HG03064 (cell line): ENCODE data around the gene SH2D1A.

Experiments
- ATAC-seq: cut with Tn5 transposase; IDR thresholded peaks from one replicate; pipeline ENCODE4 v1.9.1; 2021; ENCODE audit warnings: low read depth; ENCODE audit not compliant: unreplicated experiment

SH2D1A gene

DNA sequence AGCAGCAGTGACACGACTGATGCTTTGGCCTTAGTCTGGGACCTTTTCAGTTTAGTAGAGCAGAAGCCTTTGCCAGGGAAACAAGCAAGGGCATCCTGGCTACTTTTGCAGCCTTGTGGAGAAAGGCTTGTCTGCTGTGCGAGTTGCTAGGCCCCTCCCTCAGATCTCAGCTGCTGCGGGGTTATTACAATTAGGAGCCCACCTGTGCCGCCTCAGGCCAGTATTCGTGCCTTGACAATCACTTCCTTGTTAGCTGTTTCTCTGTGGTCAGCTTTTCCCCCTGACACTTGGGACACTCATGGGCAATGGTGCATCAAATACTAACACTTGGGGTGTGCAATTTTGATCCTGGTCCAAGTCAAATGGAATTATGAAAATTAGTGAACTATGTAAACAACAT, 67.9 kb downstream of the SH2D1A start:
- no peak for ATAC-seq

GRCh38 chrX:124415115-124415800, 68.9 kb downstream of the SH2D1A start:
- no peak for ATAC-seq

GRCh38 chrX:124421898-124422655, 75.7 kb downstream of the SH2D1A start:
- ATAC-seq: no peak
